HepG2 (cell line): Measurements from ENCODE around the gene C20orf204. TPM values are rescaled to one million over a fixed set of nuclear protein-coding genes. Genes with fewer than 3 reads are reported as not detected.

Experiments used
- ADNP ChIP-seq: sonication (generic); formaldehyde crosslinking; IDR thresholded peaks from 2 replicates; pipeline ENCODE4 v1.4.0; 2020; ENCODE audit warnings: missing genetic modification reagents
- AGO1 ChIP-seq: fragments of 200-400 bp; formaldehyde crosslinking; IDR thresholded peaks from 2 replicates; pipeline ENCODE4 v1.6.1; 2017; ENCODE audit warnings: mild to moderate bottlenecking, low read depth, low read length, moderate library complexity; ENCODE audit not compliant: poor library complexity, severe bottlenecking
- BRCA1 ChIP-seq: sonication (generic); formaldehyde crosslinking; IDR thresholded peaks from 2 replicates; pipeline ENCODE4 v1.4.0; 2020; ENCODE audit warnings: missing genetic modification reagents
- FOSL2 ChIP-seq: sonication (generic); formaldehyde crosslinking; IDR thresholded peaks from 2 replicates; pipeline ENCODE4 v1.4.0; 2020; ENCODE audit warnings: missing genetic modification reagents
- FOXJ3 ChIP-seq: sonication (generic); formaldehyde crosslinking; IDR thresholded peaks from 2 replicates; pipeline ENCODE4 v1.4.0; 2020; ENCODE audit warnings: missing genetic modification reagents, mild to moderate bottlenecking, borderline replicate concordance
- HMG20B ChIP-seq: conservative IDR thresholded peaks from 2 replicates; pipeline ENCODE4 v1.6.1; 2016; ENCODE audit warnings: missing genetic modification reagents, missing compliant biosample characterization
- HMGXB4 ChIP-seq, 2 experiments: sonication (generic) in 1 of 2; formaldehyde crosslinking in 1 of 2; IDR thresholded peaks; 2 replicates each; pipeline versions ENCODE4 v1.4.0 to v1.6.1; 2018 to 2020; ENCODE audit warnings: missing genetic modification reagents in 2 of 2, borderline replicate concordance in 1 of 2, low read depth in 1 of 2, mild to moderate bottlenecking in 1 of 2, missing biosample characterization in 1 of 2
- IRX3 ChIP-seq: sonication (generic); formaldehyde crosslinking; IDR thresholded peaks from 2 replicates; pipeline ENCODE4 v1.8.1; 2023; ENCODE audit warnings: mild to moderate bottlenecking, low read depth, missing genetic modification reagents, borderline replicate concordance
- ISX ChIP-seq: sonication (generic); formaldehyde crosslinking; conservative IDR thresholded peaks from 2 replicates; pipeline ENCODE4 v1.5.0; 2020; ENCODE audit warnings: missing genetic modification reagents
- KDM6A ChIP-seq: IDR thresholded peaks from 2 replicates; pipeline ENCODE4 v1.6.1; 2016; ENCODE audit warnings: low read depth
- KLF9 ChIP-seq: IDR thresholded peaks from 2 replicates; pipeline ENCODE4 v1.6.1; 2016; ENCODE audit warnings: low read depth
- PATZ1 ChIP-seq: sonication (generic); formaldehyde crosslinking; IDR thresholded peaks from 2 replicates; pipeline ENCODE4 v1.4.0; 2020; ENCODE audit warnings: missing genetic modification reagents
- PHB2 ChIP-seq: fragments of 450-650 bp; IDR thresholded peaks from 2 replicates; pipeline ENCODE4 v1.6.1; 2018; ENCODE audit not compliant: partially characterized antibody
- RARA ChIP-seq: IDR thresholded peaks from 2 replicates; pipeline ENCODE4 v1.6.1; 2016; ENCODE audit warnings: missing genetic modification reagents, missing compliant biosample characterization
- RBAK ChIP-seq: sonication (generic); formaldehyde crosslinking; IDR thresholded peaks from 2 replicates; pipeline ENCODE4 v1.5.1; 2020; ENCODE audit warnings: mild to moderate bottlenecking, missing genetic modification reagents
- SIN3B ChIP-seq: fragments of 150-350 bp; IDR thresholded peaks from 2 replicates; pipeline ENCODE4 v1.6.1; 2014; ENCODE audit warnings: low read length
- SIX4 ChIP-seq: sonication (generic); formaldehyde crosslinking; IDR thresholded peaks from 2 replicates; pipeline ENCODE4 v1.4.0; 2020; ENCODE audit warnings: missing genetic modification reagents
- STAT5B ChIP-seq: sonication (generic); formaldehyde crosslinking; IDR thresholded peaks from 2 replicates; pipeline ENCODE4 v1.4.0; 2020; ENCODE audit warnings: missing genetic modification reagents
- THAP11 ChIP-seq: IDR thresholded peaks from 2 replicates; pipeline ENCODE4 v1.6.1; 2016; ENCODE audit warnings: missing biosample characterization, missing genetic modification reagents
- U2AF1 ChIP-seq: fragments of 200-400 bp; formaldehyde crosslinking; optimal IDR thresholded peaks from 2 replicates; pipeline ENCODE3; 2017; ENCODE audit warnings: mild to moderate bottlenecking, low read depth, low read length
- ZBTB44 ChIP-seq: sonication (generic); formaldehyde crosslinking; IDR thresholded peaks from 2 replicates; pipeline ENCODE4 v1.4.0; 2020; ENCODE audit warnings: missing genetic modification reagents
- ZFAT ChIP-seq: sonication (generic); formaldehyde crosslinking; conservative IDR thresholded peaks from 2 replicates; pipeline ENCODE4 v1.8.1; 2023; ENCODE audit warnings: missing genetic modification reagents, inconsistent platforms
- ZNF282 ChIP-seq: fragments of 450-650 bp; IDR thresholded peaks from 2 replicates; pipeline ENCODE4 v1.6.1; 2018; ENCODE audit not compliant: partially characterized antibody
- ZNF3 ChIP-seq: IDR thresholded peaks from 2 replicates; pipeline ENCODE4 v1.7.0; 2017; ENCODE audit warnings: inconsistent platforms
- ZNF547 ChIP-seq: sonication (generic); formaldehyde crosslinking; IDR thresholded peaks from 2 replicates; pipeline ENCODE4 v1.5.1; 2020; ENCODE audit warnings: mild to moderate bottlenecking, missing genetic modification reagents
- ZNF766 ChIP-seq: sonication (generic); formaldehyde crosslinking; IDR thresholded peaks from 2 replicates; pipeline ENCODE4 v1.5.0; 2020; ENCODE audit warnings: missing genetic modification reagents, borderline replicate concordance
- polyA plus RNA-seq, 8 experiments: library from polyadenylated mRNA; depleted of rRNA in 3 of 8; stranded (reverse) in 7 of 8; unstranded in 1 of 8; fragments of >200 nt; fragmentation: Illumina TruSeq in 4 of 8; extraction: Trizol in 4 of 8; gene quantifications; 2 replicates each; pipeline versions ENCODE4 v1.2.1 to v1.2.3, GENCODE V29; 2011 to 2016; ENCODE audit warnings: low read depth in 4 of 8, missing spikeins in 1 of 8, mixed read lengths in 1 of 8; ENCODE audit not compliant: insufficient read depth in 1 of 8
- total RNA-seq, 5 experiments: library from RNA; depleted of rRNA; stranded (reverse); fragments of >200 nt; fragmentation: Illumina TruSeq; extraction: Trizol; gene quantifications; 2 replicates each; pipeline ENCODE4 v1.2.3, GENCODE V29; 2016; ENCODE audit warnings: low read depth in 1 of 5

Gene C20orf204
- total and polyA plus RNA-seq, 2 of the 13 experiments (the other 11 are each of a cell fraction or from before 2014, with no cell fraction given), result 22.1 to 80.0 TPM

- TF ChIP-seq SIX4, result 0 out of 2 replicates have a peak, but pooled peaks have one; percentile 37
- TF ChIP-seq FOSL2 (CRISPR knock-in tag), result peak; percentile 64; the same call in 1 of the 2 replicates
- peak; percentile 68 for TF ChIP-seq ZNF3
- peak; percentile 46; the same call in 1 of the 2 replicates for TF ChIP-seq ZNF547
- TF ChIP-seq ADNP (CRISPR knock-in tag), result peak; percentile 99
- no peak for TF ChIP-seq IRX3 (CRISPR knock-in tag)
- TF ChIP-seq RBAK (CRISPR knock-in tag), result peak; percentile 25; the same call in 1 of the 2 replicates
- TF ChIP-seq BRCA1, result peak; percentile 47; the same call in 1 of the 2 replicates
- TF ChIP-seq SIN3B, result no peak
- TF ChIP-seq PATZ1 (CRISPR knock-in tag), result peak; percentile 96
- 0 out of 2 replicates have a peak, but pooled peaks have one; percentile 87 for TF ChIP-seq STAT5B (CRISPR knock-in tag)
- 0 out of 2 replicates have a peak, but pooled peaks have one; percentile 31 for TF ChIP-seq FOXJ3 (CRISPR knock-in tag)
- peak; percentile 16 to 55; a peak in 3 of 4 replicates for TF ChIP-seq HMGXB4 (CRISPR knock-in tag; IDR thresholded peaks at IDR 0.05; ENCODE audit: borderline replicate concordance in 1 of 2, low read depth in 1 of 2)
- no peak for TF ChIP-seq AGO1
- peak; percentile 75 for TF ChIP-seq THAP11 (CRISPR knock-in tag)
- no peak for TF ChIP-seq ZNF282
- TF ChIP-seq ZFAT (CRISPR knock-in tag), result no peak
- peak; percentile 57; the same call in 1 of the 2 replicates for TF ChIP-seq KDM6A
- peak; percentile 67 for TF ChIP-seq HMG20B
- TF ChIP-seq U2AF1, result peak; percentile 23
- no peak for TF ChIP-seq PHB2
- no peak for TF ChIP-seq KLF9 (CRISPR knock-in tag)
- 0 out of 2 replicates have a peak, but pooled peaks have one; percentile 7 for TF ChIP-seq ZNF766 (CRISPR knock-in tag)
- TF ChIP-seq ZBTB44 (CRISPR knock-in tag), result peak; percentile 84; the same call in 1 of the 2 replicates
- TF ChIP-seq RARA (CRISPR knock-in tag), result peak; percentile 70
- TF ChIP-seq ISX (CRISPR knock-in tag), result peak; percentile 81; the same call in 1 of the 2 replicates
Observed at GRCh38 chr20:64055893-64056638, 20.1 kb downstream of the C20orf204 start (continued).
